Chondrocyte (in vitro differentiated cells): Measurements from ENCODE around the gene ISCU. TPM values are rescaled to one million over a fixed set of nuclear protein-coding genes. Genes with fewer than 3 reads are reported as not detected.

Experiments
- DNase-seq: peaks from one replicate; pipeline ENCODE4 v3.0.0; 2021; ENCODE audit warnings: mixed read lengths, low spot score
- H3K27ac Mint-ChIP-seq: one replicate; pipeline ENCODE4 v1.8.0; 2021; ENCODE audit warnings: mild to moderate bottlenecking, moderate library complexity, mixed read lengths; ENCODE audit not compliant: unreplicated experiment
- H3K27me3 Mint-ChIP-seq: 2 replicates; pipeline ENCODE4 v1.8.0; 2021; ENCODE audit warnings: low read depth, mixed read lengths
- H3K36me3 Mint-ChIP-seq: 2 replicates; pipeline ENCODE4 v1.8.0; 2021; ENCODE audit warnings: low read depth, mixed read lengths
- H3K4me1 Mint-ChIP-seq: 2 replicates; pipeline ENCODE4 v1.8.0; 2021; ENCODE audit warnings: low read depth, mild to moderate bottlenecking, mixed read lengths
- H3K4me3 Mint-ChIP-seq: one replicate; pipeline ENCODE4 v1.8.0; 2021; ENCODE audit warnings: mild to moderate bottlenecking, moderate library complexity, mixed read lengths; ENCODE audit not compliant: unreplicated experiment
- H3K9me3 Mint-ChIP-seq: 2 replicates; pipeline ENCODE4 v1.8.0; 2021; ENCODE audit warnings: low read depth, mixed read lengths
- total RNA-seq: library from RNA; stranded (reverse); gene quantifications from 3 replicates; pipeline ENCODE4 v1.2.1, GENCODE V29; 2021
- TF ChIP-seq, protein P1 (sequence below): fragments of 200-600 bp; sonication (generic); IDR thresholded peaks from 2 replicates; pipeline ENCODE4 v1.5.0; 2021; ENCODE audit warnings: antibody characterized with exemption, mild to moderate bottlenecking, moderate library complexity

Gene ISCU
- total RNA-seq, 1 donor from 2014 or later, result 84.8 TPM

- H3K9me3 Mint-ChIP-seq, result no peaks in the 10 kb centered on the region
- H3K27me3 Mint-ChIP-seq, result no peaks in the 10 kb centered on the region
- TF ChIP-seq, protein P1, sequence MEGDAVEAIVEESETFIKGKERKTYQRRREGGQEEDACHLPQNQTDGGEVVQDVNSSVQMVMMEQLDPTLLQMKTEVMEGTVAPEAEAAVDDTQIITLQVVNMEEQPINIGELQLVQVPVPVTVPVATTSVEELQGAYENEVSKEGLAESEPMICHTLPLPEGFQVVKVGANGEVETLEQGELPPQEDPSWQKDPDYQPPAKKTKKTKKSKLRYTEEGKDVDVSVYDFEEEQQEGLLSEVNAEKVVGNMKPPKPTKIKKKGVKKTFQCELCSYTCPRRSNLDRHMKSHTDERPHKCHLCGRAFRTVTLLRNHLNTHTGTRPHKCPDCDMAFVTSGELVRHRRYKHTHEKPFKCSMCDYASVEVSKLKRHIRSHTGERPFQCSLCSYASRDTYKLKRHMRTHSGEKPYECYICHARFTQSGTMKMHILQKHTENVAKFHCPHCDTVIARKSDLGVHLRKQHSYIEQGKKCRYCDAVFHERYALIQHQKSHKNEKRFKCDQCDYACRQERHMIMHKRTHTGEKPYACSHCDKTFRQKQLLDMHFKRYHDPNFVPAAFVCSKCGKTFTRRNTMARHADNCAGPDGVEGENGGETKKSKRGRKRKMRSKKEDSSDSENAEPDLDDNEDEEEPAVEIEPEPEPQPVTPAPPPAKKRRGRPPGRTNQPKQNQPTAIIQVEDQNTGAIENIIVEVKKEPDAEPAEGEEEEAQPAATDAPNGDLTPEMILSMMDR, result no peak
- H3K36me3 Mint-ChIP-seq, result peaks cover 31% of the 10 kb centered on the region
- peaks cover 36% of the 10 kb centered on the region for H3K4me1 Mint-ChIP-seq
- H3K27ac Mint-ChIP-seq, result no peak overlapping the region
- no peak overlapping the region for H3K4me3 Mint-ChIP-seq
- DNase-seq, result no peak
These were observed 5.3 kb downstream of the ISCU start for GRCh38 chr12:108567406-108568337.

DNA sequence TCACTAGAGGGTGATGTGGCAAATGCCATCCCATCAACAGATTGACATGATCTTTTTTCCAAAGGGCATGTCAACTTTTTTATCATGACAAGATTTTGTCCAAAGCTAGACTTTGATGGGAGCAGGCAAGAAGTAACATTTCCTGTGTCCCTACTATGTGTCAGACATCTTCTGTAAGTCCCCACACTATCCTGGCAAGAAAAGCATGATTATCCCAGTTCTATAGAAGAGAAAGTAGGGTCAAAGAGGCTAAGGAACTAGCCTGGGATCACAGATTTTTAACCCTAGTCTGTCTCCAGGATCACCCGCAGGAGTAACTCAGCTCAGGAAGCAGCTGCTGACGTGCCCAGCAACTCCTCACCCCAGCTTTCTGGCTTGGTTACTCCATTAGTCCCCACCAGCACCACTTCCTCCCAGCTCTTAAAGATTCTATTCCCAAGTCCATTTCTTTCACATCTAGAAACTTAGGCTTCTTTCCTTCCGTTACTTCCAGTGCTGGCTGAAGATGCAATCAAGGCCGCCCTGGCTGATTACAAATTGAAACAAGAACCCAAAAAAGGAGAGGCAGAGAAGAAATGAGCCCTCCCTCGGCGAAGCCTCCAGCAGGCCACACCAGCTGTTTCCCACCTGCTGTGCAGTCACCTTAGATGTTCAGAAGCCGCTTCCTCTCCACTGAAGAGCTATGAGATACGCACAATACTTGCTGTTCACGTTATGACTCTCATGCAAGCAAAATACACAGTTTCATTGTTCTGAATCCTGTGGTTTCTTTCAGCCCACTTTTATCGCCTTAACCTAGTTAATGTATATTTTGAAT, 6.2 kb downstream of the ISCU start:
- no peak for DNase-seq
- TF ChIP-seq, protein P1, result no peak
- H3K4me3 Mint-ChIP-seq, result no peak overlapping the region
- no peak overlapping the region for H3K27ac Mint-ChIP-seq
- peaks cover 31% of the 10 kb centered on the region for H3K4me1 Mint-ChIP-seq
- H3K9me3 Mint-ChIP-seq, result no peaks in the 10 kb centered on the region
- peaks cover 31% of the 10 kb centered on the region for H3K36me3 Mint-ChIP-seq
- no peaks in the 10 kb centered on the region for H3K27me3 Mint-ChIP-seq

DNA sequence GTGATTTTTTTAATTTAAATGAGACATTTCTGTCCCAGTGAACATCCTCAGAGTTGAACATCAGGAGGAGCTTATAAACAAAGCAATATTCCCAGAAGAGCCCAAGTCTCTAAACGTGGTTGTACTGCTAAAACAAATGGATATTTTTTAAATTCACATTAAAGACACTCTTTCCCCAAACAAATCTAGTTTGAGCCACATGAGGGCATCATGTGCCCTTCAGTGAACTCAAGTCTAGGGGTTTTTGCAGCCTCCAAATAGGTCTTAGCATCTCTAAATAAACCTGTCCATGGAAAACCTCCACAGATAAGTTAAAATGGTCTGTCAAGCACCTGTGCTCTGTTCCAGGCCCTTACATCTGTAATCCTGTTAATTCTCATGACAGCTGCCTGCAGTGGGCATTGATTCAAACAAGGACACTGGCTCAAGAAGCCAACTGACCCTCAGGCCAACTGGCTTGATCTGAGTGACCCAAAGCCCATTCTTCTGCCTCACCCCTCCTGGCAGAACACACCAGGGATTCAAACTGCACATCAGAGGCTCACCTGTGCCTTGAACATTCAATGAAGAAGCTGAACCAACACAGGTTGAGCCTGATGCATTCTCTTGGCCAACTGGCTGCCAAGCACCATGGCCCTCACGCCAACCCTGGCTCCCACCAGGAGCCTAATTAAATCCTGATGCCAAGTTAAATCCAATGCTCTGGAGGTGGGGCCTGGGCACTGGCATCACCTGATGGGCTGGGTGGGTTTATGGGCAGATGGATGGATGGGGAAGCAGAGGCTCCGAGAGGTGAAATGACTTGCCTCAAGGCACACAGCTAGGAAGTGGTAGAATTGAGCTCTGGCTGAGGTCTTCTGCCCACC, 8.6 kb downstream of the ISCU start:
- peaks cover 20% of the 10 kb centered on the region for H3K4me1 Mint-ChIP-seq
- TF ChIP-seq, protein P1, result peak; percentile 86
- no peak overlapping the region for H3K4me3 Mint-ChIP-seq
- no peaks in the 10 kb centered on the region for H3K27me3 Mint-ChIP-seq
- DNase-seq, result no peak
- peaks cover 23% of the 10 kb centered on the region for H3K36me3 Mint-ChIP-seq
- H3K27ac Mint-ChIP-seq, result peak overlapping the region; percentile 57
- H3K9me3 Mint-ChIP-seq, result no peaks in the 10 kb centered on the region

DNA sequence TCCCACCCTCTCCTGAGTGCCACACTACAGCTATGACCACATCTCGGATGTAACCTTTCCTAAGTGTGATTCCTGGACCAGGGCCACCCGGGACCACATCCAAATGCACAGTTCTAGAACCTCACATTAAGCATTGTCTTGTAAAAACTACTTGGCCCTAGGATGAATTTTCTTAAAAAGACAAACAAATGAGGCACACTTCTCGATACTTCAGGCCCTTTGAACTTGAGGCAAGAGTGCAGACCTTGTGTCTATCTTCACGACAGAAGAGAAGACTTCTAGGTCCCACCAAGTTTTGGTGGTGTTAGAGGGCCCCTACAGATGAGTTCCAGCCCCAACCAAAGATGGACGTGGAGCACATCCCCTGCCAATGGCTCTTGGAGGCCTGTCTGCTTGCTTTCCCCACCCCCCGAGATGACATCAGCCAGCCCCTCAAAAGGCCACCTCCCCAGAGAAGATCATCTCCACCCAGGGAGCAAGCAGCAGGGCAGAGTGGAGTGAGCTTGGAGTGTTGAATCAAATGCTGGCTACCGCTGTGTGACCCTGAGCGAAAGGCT, 9.3 kb downstream of the ISCU start:
- Mint-ChIP-seq H3K9me3 (no peaks in the 10 kb centered on the region), H3K27ac (no peak overlapping the region), H3K4me1 (peaks cover 24% of the 10 kb centered on the region), H3K36me3 (peaks cover 19% of the 10 kb centered on the region), H3K27me3 (no peaks in the 10 kb centered on the region), H3K4me3 (no peak overlapping the region)
- DNase-seq, result no peak
- TF ChIP-seq, protein P1, result no peak
